ENCODE measurements around the gene VSIG10L.

The VSIG10L gene

GRCh38 chr19:51289635-51290034 is 52.3 kb downstream of the VSIG10L start:
- H3K4me3 ChIP-seq (ENCODE audit: low read length) = no peak overlapping the region
- DNase-seq (ENCODE audit: low read depth, low spot score) = no peak

- no peak overlapping the region for H3K4me3 ChIP-seq (ENCODE audit: low read length)
- no peak for DNase-seq (ENCODE audit: low read depth, low spot score)
These were observed 56.3 kb downstream of the VSIG10L start for GRCh38 chr19:51285682-51286081.

GRCh38 chr19:51282335-51282734 is 59.6 kb downstream of the VSIG10L start:
- H3K4me3 ChIP-seq (ENCODE audit: low read length) = no peak overlapping the region
- no peak for DNase-seq (ENCODE audit: low read depth, low spot score)
